Ishikawa (cell line): ENCODE data around the gene ASF1A.

Source experiments
- EP300 ChIP-seq: IDR thresholded peaks from 2 replicates; pipeline ENCODE4 v1.6.1; 2012; ENCODE audit warnings: borderline replicate concordance
- FOXM1 ChIP-seq: IDR thresholded peaks from 2 replicates; pipeline ENCODE4 v1.6.1; 2012; ENCODE audit warnings: low read depth, borderline replicate concordance
- MAX ChIP-seq: IDR thresholded peaks from 2 replicates; pipeline ENCODE4 v1.6.1; 2012
- NFIC ChIP-seq: IDR thresholded peaks from 2 replicates; pipeline ENCODE4 v1.6.1; 2012
- RAD21 ChIP-seq: IDR thresholded peaks from 2 replicates; pipeline ENCODE4 v1.6.1; 2012; ENCODE audit warnings: low read depth
- TAF1 ChIP-seq: IDR thresholded peaks from 2 replicates; pipeline ENCODE4 v1.6.1; 2012; ENCODE audit warnings: low read depth, mild to moderate bottlenecking
- TCF12 ChIP-seq: IDR thresholded peaks from 2 replicates; pipeline ENCODE4 v1.6.1; 2012; ENCODE audit warnings: low read depth
- TEAD4 ChIP-seq: IDR thresholded peaks from 2 replicates; pipeline ENCODE4 v1.6.1; 2012
- YY1 ChIP-seq: IDR thresholded peaks from 2 replicates; pipeline ENCODE4 v1.6.1; 2012; ENCODE audit warnings: low read depth
- ZBTB7A ChIP-seq: IDR thresholded peaks from 2 replicates; pipeline ENCODE4 v1.6.1; 2012; ENCODE audit warnings: low read depth
- TF ChIP-seq, protein P1 (sequence below): IDR thresholded peaks from 2 replicates; pipeline ENCODE4 v1.6.1; 2012

GRCh38 chr6:118867181-118867580 is 26.8 kb upstream of the ASF1A start:
- TF ChIP-seq FOXM1 (no peak), RAD21 (no peak), EP300 (no peak), TCF12 (no peak), MAX (no peak), YY1 (no peak), TEAD4 (no peak), ZBTB7A (no peak), TAF1 (no peak), NFIC (no peak)
- TF ChIP-seq, protein P1, sequence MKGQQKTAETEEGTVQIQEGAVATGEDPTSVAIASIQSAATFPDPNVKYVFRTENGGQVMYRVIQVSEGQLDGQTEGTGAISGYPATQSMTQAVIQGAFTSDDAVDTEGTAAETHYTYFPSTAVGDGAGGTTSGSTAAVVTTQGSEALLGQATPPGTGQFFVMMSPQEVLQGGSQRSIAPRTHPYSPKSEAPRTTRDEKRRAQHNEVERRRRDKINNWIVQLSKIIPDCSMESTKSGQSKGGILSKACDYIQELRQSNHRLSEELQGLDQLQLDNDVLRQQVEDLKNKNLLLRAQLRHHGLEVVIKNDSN = no peak
